HepG2 (cell line): Measurements from ENCODE around the gene CCDC88C. TPM values are rescaled to one million over a fixed set of nuclear protein-coding genes. Genes with fewer than 3 reads are reported as not detected.

Source experiments
- ATAC-seq: fragments of 200-7000 bp; cut with Tn5 transposase; 3 replicates; pipeline ENCODE4 v1.9.1; 2020; ENCODE audit warnings: mild to moderate bottlenecking, moderate library complexity
- BruUV-seq: library from RNA; stranded (reverse); fragments of 400-500 nt; replicated peaks from 2 replicates; lab custom pipeline; 2021; lab: Mats Ljungman, UMichigan
- CTCF ChIA-PET: fragments of 300-600 bp; formaldehyde crosslinking; extraction: SDS; loops from one replicate; lab custom pipeline; 2021; ENCODE audit warnings: low total read pairs, inconsistent platforms, low intra/inter-chr PET ratio; lab: Yijun Ruan, JAX
- POLR2A ChIA-PET: fragments of 350-600 bp; sonication (Branson Sonifier 250); formaldehyde crosslinking; loops from one replicate; lab custom pipeline; 2020; ENCODE audit warnings: antibody characterized with exemption, inconsistent platforms; lab: Yijun Ruan, JAX
- DNase-seq: peaks from one replicate; pipeline ENCODE4 v3.0.0-alpha.2; 2015; ENCODE audit warnings: low spot score
- FAIRE-seq: peaks from 3 replicates; lab custom pipeline; 2011; peaks lifted over from hg19 to GRCh38; lab: Jason Lieb, UNC
- H2AFZ ChIP-seq: one replicate; pipeline ENCODE4 v1.6.1; 2011; ENCODE audit warnings: low read length, inconsistent platforms
- H3K27ac ChIP-seq: fragments of 300-600 bp; 3 replicates; pipeline ENCODE4 v1.8.0; 2011; ENCODE audit warnings: mixed run types, mild to moderate bottlenecking, mixed read lengths, low read length, inconsistent platforms; ENCODE audit not compliant: insufficient read depth; ENCODE audit errors: extremely low read length
- H3K27me3 ChIP-seq, 2 experiments: fragments of 200-600 bp in 1 of 2; 2 replicates in 1 of 2; 3 replicates in 1 of 2; pipeline versions ENCODE4 v1.6.0 to v1.8.0; 2011; ENCODE audit warnings: low read length in 2 of 2, mild to moderate bottlenecking in 2 of 2, moderate library complexity in 2 of 2, inconsistent platforms in 1 of 2; ENCODE audit not compliant: insufficient read depth in 2 of 2, control insufficient read depth in 1 of 2
- H3K36me3 ChIP-seq, 2 experiments: fragments of 200-600 bp in 1 of 2; replicated peaks in 1 of 2; 2 replicates in 1 of 2; 3 replicates in 1 of 2; pipeline versions ENCODE4 v1.5.1 to v1.8.0; 2011; ENCODE audit warnings: low read length in 2 of 2, inconsistent platforms in 1 of 2; ENCODE audit not compliant: insufficient read depth in 2 of 2, control insufficient read depth in 1 of 2
- H3K4me1 ChIP-seq: 2 replicates; pipeline ENCODE4 v1.5.1; 2012; ENCODE audit warnings: low read length, inconsistent platforms; ENCODE audit not compliant: insufficient read depth
- H3K4me2 ChIP-seq: 2 replicates; pipeline ENCODE4 v1.6.0; 2011; ENCODE audit warnings: low read depth, low read length, inconsistent platforms
- H3K4me3 ChIP-seq, 3 experiments: fragments of 200-600 bp in 1 of 3; sonication (generic), shearing (Covaris generic) in 1 of 3; replicated peaks in 1 of 3; 2 replicates each; pipeline ENCODE4 v1.5.1; 2011 to 2016; ENCODE audit warnings: low read length in 3 of 3, inconsistent platforms in 2 of 3, low read depth in 2 of 3, mild to moderate bottlenecking in 2 of 3, control low read depth in 1 of 3, mixed read lengths in 1 of 3; ENCODE audit not compliant: insufficient read depth in 1 of 3
- H3K79me2 ChIP-seq: one replicate; pipeline ENCODE4 v1.6.1; 2011; ENCODE audit warnings: low read length, inconsistent platforms; ENCODE audit not compliant: insufficient read depth
- H3K9ac ChIP-seq: 2 replicates; pipeline ENCODE4 v1.6.0; 2011; ENCODE audit warnings: mild to moderate bottlenecking, low read depth, low read length, inconsistent platforms; ENCODE audit not compliant: insufficient read depth
- H3K9me3 ChIP-seq: 2 replicates; pipeline ENCODE4 v1.5.1; 2012; ENCODE audit warnings: mild to moderate bottlenecking, low read length
- H4K20me1 ChIP-seq: 2 replicates; pipeline ENCODE4 v1.6.0; 2011; ENCODE audit warnings: inconsistent platforms, mild to moderate bottlenecking, low read length, moderate library complexity; ENCODE audit not compliant: insufficient read depth
- HNF4A ChIP-seq: sonication (generic); formaldehyde crosslinking; IDR thresholded peaks from 2 replicates; pipeline ENCODE4 v1.4.0; 2020; ENCODE audit warnings: missing genetic modification reagents
- HNF4G ChIP-seq, 2 experiments: sonication (generic) in 1 of 2; formaldehyde crosslinking in 1 of 2; IDR thresholded peaks; 2 replicates each; pipeline versions ENCODE4 v1.4.0 to v1.6.1; 2011 to 2020; ENCODE audit warnings: borderline replicate concordance in 2 of 2, low read depth in 2 of 2, mild to moderate bottlenecking in 2 of 2, low read length in 1 of 2, missing genetic modification reagents in 1 of 2, moderate library complexity in 1 of 2
- MTA3 ChIP-seq: sonication (generic); formaldehyde crosslinking; IDR thresholded peaks from 2 replicates; pipeline ENCODE4 v1.4.0; 2020; ENCODE audit warnings: missing genetic modification reagents
- MXI1 ChIP-seq: IDR thresholded peaks from 3 replicates; pipeline ENCODE4 v1.6.1; 2012; ENCODE audit warnings: low read depth, low read length, inconsistent platforms, borderline replicate concordance
- MZF1 ChIP-seq: sonication (generic); formaldehyde crosslinking; IDR thresholded peaks from 2 replicates; pipeline ENCODE4 v1.8.1; 2023; ENCODE audit warnings: mild to moderate bottlenecking, missing genetic modification reagents, borderline replicate concordance
- ZNF296 ChIP-seq: sonication (generic); formaldehyde crosslinking; conservative IDR thresholded peaks from 2 replicates; pipeline ENCODE4 v1.5.0; 2020; ENCODE audit warnings: mild to moderate bottlenecking, missing genetic modification reagents
- ZNF343 ChIP-seq: sonication (generic); formaldehyde crosslinking; IDR thresholded peaks from 2 replicates; pipeline ENCODE4 v1.4.0; 2020; ENCODE audit warnings: mild to moderate bottlenecking, missing genetic modification reagents
- ZNF644 ChIP-seq: IDR thresholded peaks from 2 replicates; pipeline ENCODE4 v1.6.1; 2016; ENCODE audit warnings: low read depth
- WGBS: methylation state at CpG from one replicate; pipeline ENCODE4 v1.1.6; 2017; ENCODE audit warnings: low lambda C conversion rate; 5-methylcytosine and 5-hydroxymethylcytosine counted together
- in situ Hi-C: cut with HindIII; loops from 2 replicates; pipeline ENCODE4 v1.10.0; 2017; ENCODE audit warnings: low pct_unique_long_range_greater_than_20kb; ENCODE audit not compliant: extremely low pct_ligation_motif_present
- intact Hi-C: fragments of 100-400 bp; cut with micrococcal nuclease; formaldehyde crosslinking; loops from one replicate; pipeline ENCODE4 v1.10.0; 2022; ENCODE audit not compliant: unreplicated experiment
- polyA plus RNA-seq, 8 experiments: library from polyadenylated mRNA; depleted of rRNA in 3 of 8; stranded (reverse) in 7 of 8; unstranded in 1 of 8; fragments of >200 nt; fragmentation: Illumina TruSeq in 4 of 8; extraction: Trizol in 4 of 8; gene quantifications; 2 replicates each; pipeline versions ENCODE4 v1.2.1 to v1.2.3, GENCODE V29; 2011 to 2016; ENCODE audit warnings: low read depth in 4 of 8, missing spikeins in 1 of 8, mixed read lengths in 1 of 8; ENCODE audit not compliant: insufficient read depth in 1 of 8
- total RNA-seq, 5 experiments: library from RNA; depleted of rRNA; stranded (reverse); fragments of >200 nt; fragmentation: Illumina TruSeq; extraction: Trizol; gene quantifications; 2 replicates each; pipeline ENCODE4 v1.2.3, GENCODE V29; 2016; ENCODE audit warnings: low read depth in 1 of 5
- TF ChIP-seq, protein P1 (sequence below): sonication (generic); formaldehyde crosslinking; IDR thresholded peaks from 2 replicates; pipeline ENCODE4 v1.8.0; 2022; ENCODE audit warnings: mild to moderate bottlenecking, missing genetic modification reagents, moderate library complexity
- TF ChIP-seq, protein P2 (sequence below): sonication (generic); formaldehyde crosslinking; IDR thresholded peaks from 2 replicates; pipeline ENCODE4 v1.5.0; 2020; ENCODE audit warnings: mild to moderate bottlenecking, missing genetic modification reagents
- TF ChIP-seq, protein P3 (sequence below): sonication (generic); formaldehyde crosslinking; IDR thresholded peaks from 2 replicates; pipeline ENCODE4 v1.4.0; 2020; ENCODE audit warnings: missing genetic modification reagents
- TF ChIP-seq, protein P4 (sequence below): sonication (generic); formaldehyde crosslinking; IDR thresholded peaks from 2 replicates; pipeline ENCODE4 v1.8.0; 2022; ENCODE audit warnings: missing genetic modification reagents, mild to moderate bottlenecking, inconsistent platforms, borderline replicate concordance
- TF ChIP-seq, protein P5 (sequence below): sonication (generic); formaldehyde crosslinking; IDR thresholded peaks from 2 replicates; pipeline ENCODE4 v1.5.0; 2020; ENCODE audit warnings: mild to moderate bottlenecking, missing genetic modification reagents

Gene CCDC88C
- total and polyA plus RNA-seq, 2 of the 13 experiments (the other 11 are each of a cell fraction or from before 2014, with no cell fraction given), result 3.6 to 11.7 TPM

DNA sequence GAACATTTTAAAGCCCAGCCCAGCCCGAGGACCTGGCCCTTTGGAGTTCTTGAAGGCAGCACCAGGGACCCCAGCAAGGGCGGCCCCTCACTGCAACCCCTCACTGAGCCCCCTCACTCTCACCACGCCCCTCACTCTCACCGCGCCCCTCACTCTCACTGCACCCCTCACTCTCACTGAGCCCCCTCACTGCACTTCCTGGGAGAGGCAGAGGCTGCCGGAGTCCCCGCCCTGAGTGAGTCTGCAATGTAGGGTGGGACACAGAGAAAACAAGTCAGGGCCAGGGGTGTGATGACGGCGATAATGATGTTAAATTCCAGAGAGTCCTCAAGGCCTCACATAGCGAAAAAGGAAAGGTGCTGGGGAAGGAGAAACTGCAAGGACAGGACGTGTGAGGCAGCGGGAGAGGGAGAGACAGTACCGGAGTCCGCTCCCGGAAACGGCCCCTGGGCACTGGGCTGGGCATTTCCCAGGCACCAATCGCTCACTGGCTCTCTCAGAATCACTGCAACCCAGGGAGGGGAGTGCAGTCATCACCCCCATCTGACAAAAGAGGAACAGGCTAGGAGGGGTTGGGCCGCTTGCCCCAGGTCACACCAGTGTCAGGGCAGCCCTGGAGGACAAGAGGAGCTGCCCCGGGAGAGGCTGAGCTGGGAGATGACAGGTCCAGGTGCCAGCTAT is 24.9 kb downstream of the CCDC88C start (continued):
- TF ChIP-seq ZNF296 (no peak), ZNF343 (CRISPR knock-in tag) (no peak), MZF1 (CRISPR knock-in tag) (no peak)
- TF ChIP-seq, protein P1, sequence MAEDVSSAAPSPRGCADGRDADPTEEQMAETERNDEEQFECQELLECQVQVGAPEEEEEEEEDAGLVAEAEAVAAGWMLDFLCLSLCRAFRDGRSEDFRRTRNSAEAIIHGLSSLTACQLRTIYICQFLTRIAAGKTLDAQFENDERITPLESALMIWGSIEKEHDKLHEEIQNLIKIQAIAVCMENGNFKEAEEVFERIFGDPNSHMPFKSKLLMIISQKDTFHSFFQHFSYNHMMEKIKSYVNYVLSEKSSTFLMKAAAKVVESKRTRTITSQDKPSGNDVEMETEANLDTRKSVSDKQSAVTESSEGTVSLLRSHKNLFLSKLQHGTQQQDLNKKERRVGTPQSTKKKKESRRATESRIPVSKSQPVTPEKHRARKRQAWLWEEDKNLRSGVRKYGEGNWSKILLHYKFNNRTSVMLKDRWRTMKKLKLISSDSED (CRISPR knock-in tag), result no peak
- TF ChIP-seq, protein P2, sequence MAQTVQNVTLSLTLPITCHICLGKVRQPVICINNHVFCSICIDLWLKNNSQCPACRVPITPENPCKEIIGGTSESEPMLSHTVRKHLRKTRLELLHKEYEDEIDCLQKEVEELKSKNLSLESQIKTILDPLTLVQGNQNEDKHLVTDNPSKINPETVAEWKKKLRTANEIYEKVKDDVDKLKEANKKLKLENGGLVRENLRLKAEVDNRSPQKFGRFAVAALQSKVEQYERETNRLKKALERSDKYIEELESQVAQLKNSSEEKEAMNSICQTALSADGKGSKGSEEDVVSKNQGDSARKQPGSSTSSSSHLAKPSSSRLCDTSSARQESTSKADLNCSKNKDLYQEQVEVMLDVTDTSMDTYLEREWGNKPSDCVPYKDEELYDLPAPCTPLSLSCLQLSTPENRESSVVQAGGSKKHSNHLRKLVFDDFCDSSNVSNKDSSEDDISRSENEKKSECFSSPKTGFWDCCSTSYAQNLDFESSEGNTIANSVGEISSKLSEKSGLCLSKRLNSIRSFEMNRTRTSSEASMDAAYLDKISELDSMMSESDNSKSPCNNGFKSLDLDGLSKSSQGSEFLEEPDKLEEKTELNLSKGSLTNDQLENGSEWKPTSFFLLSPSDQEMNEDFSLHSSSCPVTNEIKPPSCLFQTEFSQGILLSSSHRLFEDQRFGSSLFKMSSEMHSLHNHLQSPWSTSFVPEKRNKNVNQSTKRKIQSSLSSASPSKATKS (CRISPR knock-in tag), result no peak

DNA sequence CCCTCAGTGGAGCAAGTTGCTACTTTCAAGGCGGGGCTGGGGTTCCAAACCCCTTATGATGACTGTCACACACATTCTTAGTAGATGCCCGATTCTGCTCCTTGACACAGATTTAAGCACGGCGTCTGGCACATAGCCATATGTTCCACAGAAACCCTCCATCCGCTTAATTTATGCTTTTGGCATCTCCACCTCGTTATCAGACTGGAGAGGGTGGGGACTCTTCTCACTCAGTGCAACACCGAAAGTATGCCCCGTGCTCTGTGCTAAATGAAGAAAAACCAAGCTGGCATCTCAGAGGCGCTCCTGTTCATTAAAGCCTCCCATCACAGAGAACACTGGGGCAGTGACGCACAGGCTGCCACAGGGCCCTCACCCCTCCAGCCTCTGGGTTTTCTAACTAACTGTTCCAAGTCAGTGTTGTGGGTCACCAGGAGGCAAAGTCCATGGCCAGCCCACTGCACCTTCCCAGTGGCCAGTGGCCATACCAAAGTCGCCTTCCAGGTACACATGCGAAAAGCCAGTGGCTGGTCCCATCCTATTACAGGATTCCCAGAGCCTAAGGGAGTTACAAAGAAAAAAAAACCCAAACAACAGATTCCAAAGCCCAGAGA is 27.3 kb downstream of the CCDC88C start:
- Histone ChIP-seq H3K27ac (no peak overlapping the region), H3K27me3 (no peaks in the 10 kb centered on the region), H3K4me1 (peaks cover 35% of the 10 kb centered on the region), H3K9ac (no peak overlapping the region), H3K36me3 (no peaks in the 10 kb centered on the region; a peak in 1 of 5 replicates), H3K4me2 (no peak overlapping the region), H3K79me2 (peaks cover 16% of the 10 kb centered on the region), H4K20me1 (no peaks in the 10 kb centered on the region), H3K9me3 (no peaks in the 10 kb centered on the region), H2AFZ (no peak overlapping the region), H3K4me3 (no peak overlapping the region)
- FAIRE-seq (no peak), DNase-seq (no peak), ATAC-seq (peak; percentile 73)
- POLR2A ChIA-PET, result no interaction called here
- intact Hi-C loops (no loop called here), in situ Hi-C loops (no loop called here)
- CTCF ChIA-PET, result no interaction called here
- 84% methylated on average over 7 of the region's 12 CpGs for WGBS
- BruUV-seq, result no TSS peak
- TF ChIP-seq HNF4A (CRISPR knock-in tag) (peak; percentile 71), ZNF644 (0 out of 2 replicates have a peak, but pooled peaks have one; percentile 12), MTA3 (CRISPR knock-in tag) (no peak), HNF4G (IDR thresholded peaks at IDR 0.05; ENCODE audit: borderline replicate concordance, low read depth, low read length) (peak; percentile 44; the same call in 1 of the 2 replicates), HNF4G (CRISPR knock-in tag; IDR thresholded peaks at IDR 0.05; ENCODE audit: borderline replicate concordance, low read depth) (no peak), MXI1 (no peak)
- TF ChIP-seq, protein P3, sequence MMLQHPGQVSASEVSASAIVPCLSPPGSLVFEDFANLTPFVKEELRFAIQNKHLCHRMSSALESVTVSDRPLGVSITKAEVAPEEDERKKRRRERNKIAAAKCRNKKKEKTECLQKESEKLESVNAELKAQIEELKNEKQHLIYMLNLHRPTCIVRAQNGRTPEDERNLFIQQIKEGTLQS (CRISPR knock-in tag), result no peak
- TF ChIP-seq, protein P4, sequence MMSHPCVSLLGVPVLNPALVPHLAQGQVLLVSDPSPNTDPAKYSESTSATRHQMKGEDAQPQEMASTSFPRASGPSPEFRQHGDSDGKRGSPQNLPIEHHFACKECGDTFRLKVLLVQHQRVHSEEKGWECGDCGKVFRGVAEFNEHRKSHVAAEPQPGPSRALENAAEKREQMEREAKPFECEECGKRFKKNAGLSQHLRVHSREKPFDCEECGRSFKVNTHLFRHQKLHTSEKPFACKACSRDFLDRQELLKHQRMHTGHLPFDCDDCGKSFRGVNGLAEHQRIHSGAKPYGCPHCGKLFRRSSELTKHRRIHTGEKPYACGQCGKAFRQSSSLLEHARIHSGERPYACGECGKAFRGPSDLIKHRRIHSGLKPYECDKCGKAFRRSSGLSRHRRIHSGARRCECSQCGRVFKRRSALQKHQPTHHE (CRISPR knock-in tag), result no peak
- TF ChIP-seq, protein P5, sequence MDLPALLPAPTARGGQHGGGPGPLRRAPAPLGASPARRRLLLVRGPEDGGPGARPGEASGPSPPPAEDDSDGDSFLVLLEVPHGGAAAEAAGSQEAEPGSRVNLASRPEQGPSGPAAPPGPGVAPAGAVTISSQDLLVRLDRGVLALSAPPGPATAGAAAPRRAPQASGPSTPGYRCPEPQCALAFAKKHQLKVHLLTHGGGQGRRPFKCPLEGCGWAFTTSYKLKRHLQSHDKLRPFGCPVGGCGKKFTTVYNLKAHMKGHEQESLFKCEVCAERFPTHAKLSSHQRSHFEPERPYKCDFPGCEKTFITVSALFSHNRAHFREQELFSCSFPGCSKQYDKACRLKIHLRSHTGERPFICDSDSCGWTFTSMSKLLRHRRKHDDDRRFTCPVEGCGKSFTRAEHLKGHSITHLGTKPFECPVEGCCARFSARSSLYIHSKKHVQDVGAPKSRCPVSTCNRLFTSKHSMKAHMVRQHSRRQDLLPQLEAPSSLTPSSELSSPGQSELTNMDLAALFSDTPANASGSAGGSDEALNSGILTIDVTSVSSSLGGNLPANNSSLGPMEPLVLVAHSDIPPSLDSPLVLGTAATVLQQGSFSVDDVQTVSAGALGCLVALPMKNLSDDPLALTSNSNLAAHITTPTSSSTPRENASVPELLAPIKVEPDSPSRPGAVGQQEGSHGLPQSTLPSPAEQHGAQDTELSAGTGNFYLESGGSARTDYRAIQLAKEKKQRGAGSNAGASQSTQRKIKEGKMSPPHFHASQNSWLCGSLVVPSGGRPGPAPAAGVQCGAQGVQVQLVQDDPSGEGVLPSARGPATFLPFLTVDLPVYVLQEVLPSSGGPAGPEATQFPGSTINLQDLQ (CRISPR knock-in tag), result no peak
